ENCODE data around the gene GPR39.

Gene GPR39

DNA sequence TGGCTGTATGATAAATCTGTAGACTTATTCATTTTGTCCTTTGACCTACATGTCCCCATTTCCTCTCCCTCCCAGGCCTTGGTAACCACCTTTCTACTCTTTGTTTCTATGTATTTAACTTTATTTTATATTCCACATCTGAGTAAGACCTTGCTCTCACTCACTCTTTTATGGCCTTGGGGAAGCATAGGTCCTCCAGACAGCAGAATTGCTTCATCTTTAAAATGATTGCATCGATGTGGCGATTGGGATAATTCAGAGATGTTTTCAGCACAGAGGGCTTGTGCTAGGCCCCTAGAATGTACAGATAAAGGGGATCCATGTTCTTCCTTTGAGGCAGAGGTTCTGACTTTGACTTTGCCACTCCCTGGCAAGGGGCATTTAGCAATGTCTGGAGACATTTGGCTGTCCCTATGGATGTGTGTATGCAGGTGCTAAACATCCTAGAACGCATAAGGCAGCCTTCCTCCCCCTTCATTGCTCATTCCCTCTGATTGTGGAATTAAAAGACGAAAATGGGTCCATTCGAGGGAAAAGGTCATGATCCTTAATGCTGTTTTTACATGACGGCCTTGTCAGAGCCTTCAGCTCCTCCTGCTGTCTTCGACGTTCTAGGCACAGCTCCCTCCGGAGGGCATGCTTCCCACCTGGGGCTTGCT is 1.2 kb upstream of the GPR39 start:
- DNase-seq: no peak

GRCh38 chr2:132415915-132416722 is 486 bp upstream of the GPR39 start:
- DNase-seq: peak; percentile 94

DNA sequence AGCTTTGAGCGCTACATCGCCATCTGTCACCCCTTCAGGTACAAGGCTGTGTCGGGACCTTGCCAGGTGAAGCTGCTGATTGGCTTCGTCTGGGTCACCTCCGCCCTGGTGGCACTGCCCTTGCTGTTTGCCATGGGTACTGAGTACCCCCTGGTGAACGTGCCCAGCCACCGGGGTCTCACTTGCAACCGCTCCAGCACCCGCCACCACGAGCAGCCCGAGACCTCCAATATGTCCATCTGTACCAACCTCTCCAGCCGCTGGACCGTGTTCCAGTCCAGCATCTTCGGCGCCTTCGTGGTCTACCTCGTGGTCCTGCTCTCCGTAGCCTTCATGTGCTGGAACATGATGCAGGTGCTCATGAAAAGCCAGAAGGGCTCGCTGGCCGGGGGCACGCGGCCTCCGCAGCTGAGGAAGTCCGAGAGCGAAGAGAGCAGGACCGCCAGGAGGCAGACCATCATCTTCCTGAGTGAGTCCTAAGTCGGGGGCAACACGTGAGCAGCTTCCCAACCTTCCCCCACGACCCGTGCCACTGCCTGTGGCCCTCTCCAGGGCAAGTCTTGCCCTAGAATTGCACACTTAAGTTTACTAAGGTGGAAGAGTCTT is 928 bp downstream of the GPR39 start:
- DNase-seq: no peak

GRCh38 chr2:132419235-132419634 is 2.6 kb downstream of the GPR39 start:
- peak; percentile 42 for DNase-seq

GRCh38 chr2:132419941-132420340 is 3.3 kb downstream of the GPR39 start:
- DNase-seq: peak; percentile 57

DNA sequence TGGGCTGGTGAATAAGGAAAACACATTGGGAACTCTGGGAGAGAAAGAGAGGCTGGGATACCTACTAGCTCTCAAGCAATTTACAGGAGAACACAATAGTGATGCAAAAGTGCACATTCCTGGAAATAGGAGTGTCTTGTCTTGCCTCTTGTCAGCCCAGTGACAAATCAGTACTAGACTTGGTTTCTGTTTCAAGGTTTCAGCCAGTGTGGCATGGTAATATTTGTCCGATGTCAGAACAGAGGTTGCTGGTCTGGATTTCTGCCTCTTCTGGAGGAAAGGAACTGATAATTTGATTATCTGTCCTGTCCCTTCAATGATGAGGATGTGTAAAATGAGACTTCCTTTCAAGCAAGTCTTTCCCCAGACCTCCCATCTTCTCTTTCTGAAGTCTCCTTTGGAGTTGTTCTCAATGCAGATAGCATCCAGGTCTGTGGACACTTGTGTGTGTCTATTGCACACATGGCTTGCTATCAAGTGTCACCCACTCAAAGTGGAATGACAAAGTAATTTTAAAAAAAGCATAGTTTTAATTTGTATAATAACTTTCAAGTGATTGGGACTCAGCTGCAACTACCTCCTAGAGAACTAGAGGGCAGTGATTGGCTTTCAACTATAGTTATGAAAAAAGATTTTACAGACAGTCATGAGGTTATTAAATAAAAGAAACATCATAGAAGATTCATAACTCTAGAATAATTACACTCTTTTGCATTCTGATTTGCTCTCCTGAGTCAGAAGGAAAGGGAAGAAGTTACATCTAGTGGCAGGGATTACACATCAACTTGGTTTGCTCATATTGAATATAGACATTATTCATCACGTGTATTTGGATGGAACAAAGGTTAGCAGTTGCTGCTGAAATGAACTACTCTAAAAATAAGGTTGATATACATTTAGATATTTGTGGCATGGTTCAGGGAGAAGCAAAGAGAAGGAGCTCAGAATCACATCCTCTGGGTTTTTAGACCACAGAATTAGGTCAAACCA is 4.5 kb downstream of the GPR39 start:
- no peak for DNase-seq

GRCh38 chr2:132422736-132423135 is 6.1 kb downstream of the GPR39 start:
- no peak for DNase-seq

GRCh38 chr2:132424526-132425121 is 8.0 kb downstream of the GPR39 start:
- no peak for DNase-seq

DNA sequence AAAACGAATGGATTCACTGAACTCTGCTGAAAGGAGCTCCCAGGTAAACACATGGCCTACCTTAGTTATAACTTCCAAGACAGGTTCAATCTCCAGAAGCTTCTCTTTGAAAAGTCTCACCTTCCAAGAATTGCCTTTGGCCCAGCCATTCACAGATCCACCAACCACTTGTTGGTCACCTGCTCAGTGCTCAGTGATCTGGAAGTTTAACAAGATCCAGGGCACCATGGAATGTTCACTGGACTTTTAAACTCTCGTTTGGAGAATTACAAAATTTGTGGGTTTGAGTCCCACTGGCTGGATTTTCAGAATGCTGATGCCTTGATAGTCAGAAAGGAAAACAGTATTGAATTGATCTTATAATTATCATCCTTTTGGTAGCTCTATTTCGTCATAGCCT is 9.4 kb downstream of the GPR39 start:
- no peak for DNase-seq

GRCh38 chr2:132426656-132427055 is 10.1 kb downstream of the GPR39 start:
- DNase-seq: no peak

- DNase-seq: no peak
These were observed 12.7 kb downstream of the GPR39 start for GRCh38 chr2:132429351-132429750.

GRCh38 chr2:132429941-132430573 is 13.5 kb downstream of the GPR39 start:
- no peak for DNase-seq

- no peak for DNase-seq
These were observed 14.3 kb downstream of the GPR39 start for GRCh38 chr2:132430895-132431294.

- DNase-seq: no peak
These were observed 21.5 kb downstream of the GPR39 start for GRCh38 chr2:132437852-132438669.

DNA sequence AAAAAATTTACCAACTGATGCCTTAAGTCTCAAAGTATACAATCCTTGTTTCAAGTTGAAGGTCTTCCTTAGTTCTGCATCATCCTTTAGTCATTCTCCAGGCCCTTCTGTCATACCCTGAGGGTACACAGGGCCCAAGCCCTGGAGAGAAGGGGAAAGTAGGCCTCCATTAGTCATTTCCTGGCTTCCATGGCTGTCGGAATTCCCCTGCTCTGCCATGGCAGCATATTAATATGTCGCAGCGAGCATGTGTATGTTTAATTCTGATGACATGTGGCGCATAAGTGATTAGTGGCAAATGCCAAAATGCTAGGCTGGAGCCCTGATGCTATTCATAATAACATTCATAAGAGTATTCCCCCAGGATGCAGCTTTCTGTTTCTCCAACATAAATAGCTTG is 22.1 kb downstream of the GPR39 start:
- no peak for DNase-seq

GRCh38 chr2:132439703-132440398 is 23.2 kb downstream of the GPR39 start:
- peak; percentile 76 for DNase-seq

DNA sequence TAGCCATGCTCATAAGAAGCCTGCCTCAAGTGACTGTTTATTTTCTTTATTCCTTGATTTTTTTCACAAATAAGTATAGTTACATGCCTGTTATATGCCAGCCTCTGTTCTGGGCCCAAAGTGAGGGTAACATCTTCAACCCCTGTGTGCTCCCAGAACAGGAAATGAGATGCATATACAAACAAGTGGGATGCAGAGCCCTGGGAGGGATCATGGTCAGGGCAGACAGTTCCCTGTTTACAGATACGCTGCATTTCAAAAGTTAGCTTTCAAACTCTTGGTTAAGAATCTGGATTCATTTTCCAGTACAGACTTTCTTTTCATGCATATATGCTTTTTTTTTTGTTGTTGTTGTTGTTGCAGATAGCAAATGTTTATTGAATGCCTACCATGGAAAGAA is 24.4 kb downstream of the GPR39 start:
- DNase-seq: no peak

GRCh38 chr2:132442278-132442677 is 25.7 kb downstream of the GPR39 start:
- DNase-seq: no peak

DNA sequence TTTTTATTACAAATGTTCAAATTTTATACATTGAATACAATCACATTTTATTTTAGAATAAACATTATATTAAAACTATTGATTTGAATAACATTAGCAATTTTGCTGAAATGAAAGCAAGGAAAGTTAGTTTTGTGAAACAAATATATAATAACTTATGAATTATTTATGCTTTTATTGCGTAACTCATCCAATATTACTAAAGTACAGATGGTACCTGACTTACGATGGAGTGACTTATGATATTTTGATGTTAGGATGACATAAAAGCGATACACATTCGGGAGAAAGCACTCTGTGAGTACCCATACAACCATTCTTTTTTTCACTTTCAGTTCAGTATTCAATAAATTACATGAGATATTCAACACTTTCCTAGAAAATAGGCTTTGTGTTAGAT is 26.5 kb downstream of the GPR39 start:
- no peak for DNase-seq

DNA sequence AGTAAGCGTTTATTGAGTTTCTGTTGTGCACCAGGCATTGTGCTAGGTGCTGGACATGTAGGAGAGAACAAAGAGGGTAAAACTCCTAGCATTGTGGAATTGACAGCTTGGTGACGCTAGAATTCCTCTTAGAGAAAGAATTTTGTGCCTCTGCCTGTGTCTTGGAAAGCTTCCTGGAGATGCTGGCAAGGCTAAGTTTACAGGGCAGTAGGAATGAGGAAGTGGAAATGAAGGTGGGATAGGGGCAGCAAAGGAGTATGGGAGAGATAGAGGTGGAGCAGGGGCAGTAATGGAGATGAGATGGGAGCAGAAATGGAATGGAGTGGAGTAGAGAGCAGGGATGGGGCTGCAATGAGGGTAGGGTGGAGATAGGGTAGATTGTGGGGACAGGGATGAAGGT is 29.8 kb downstream of the GPR39 start:
- DNase-seq: no peak

Measured in NCI-H345 (cell line).